ENCODE results near the gene AGO4. TPM values are rescaled to one million over a fixed set of nuclear protein-coding genes. Genes with fewer than 3 reads are reported as not detected.

AGO4 gene
- total RNA-seq, 1 experiment from 2014 or later = 7.0 TPM

DNA sequence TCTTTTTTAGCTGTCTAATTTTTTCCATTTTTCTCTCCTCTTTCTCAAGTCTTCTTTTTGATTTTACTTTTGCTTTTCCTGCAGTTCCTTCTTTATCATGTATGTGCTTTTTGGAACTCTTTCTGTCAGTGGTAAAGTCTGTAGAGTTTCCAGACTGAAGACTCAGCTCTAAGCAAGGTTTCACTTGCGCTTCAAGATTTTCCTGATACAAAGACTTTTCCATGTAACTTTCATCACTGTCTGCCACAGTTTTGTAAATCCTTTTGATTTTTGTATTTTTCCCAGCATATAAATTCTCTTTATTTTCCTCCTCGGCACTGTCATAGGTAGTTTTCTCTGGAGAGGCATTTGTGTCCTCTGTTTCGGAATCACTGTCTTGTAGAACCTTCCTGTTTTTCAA is 43.5 kb upstream of the AGO4 start:
- CTCF ChIA-PET = no interaction called here
- Histone ChIP-seq H3K27ac (ENCODE audit: low read depth, low read length, poor library complexity, severe bottlenecking) (no peak overlapping the region), H3K9me3 (ENCODE audit: low read depth, low read length, poor library complexity, severe bottlenecking) (no peaks in the 10 kb centered on the region)

GRCh38 chr1:35768350-35769187 is 39.2 kb upstream of the AGO4 start:
- TF ChIP-seq CTCF (conservative IDR thresholded peaks at IDR 0.05; ENCODE audit: low read depth, low read length) = no peak
- TF ChIP-seq EZH2 (IDR thresholded peaks at IDR 0.05; ENCODE audit: borderline replicate concordance, low read depth, low read length, poor library complexity, severe bottlenecking) = no peak
- POLR2A ChIA-PET (ENCODE audit: low non-redundant PET) = interaction anchor here (0.6 to 0.7 kb wide), 3 partner anchors 10 to 602 kb away, joined by 3 to 12 read pairs (median 6); no protein-coding TSS in a partner anchor
- TSS peak; percentile 43 for BruUV-seq (replicated peaks)
- Histone ChIP-seq H3K9me3 (ENCODE audit: low read depth, low read length, poor library complexity, severe bottlenecking) (no peaks in the 10 kb centered on the region), H3K4me1 (ENCODE audit: insufficient read depth, low read length, poor library complexity, severe bottlenecking) (peaks cover 3% of the 10 kb centered on the region), H3K36me3 (ENCODE audit: insufficient read depth, low read length, poor library complexity, severe bottlenecking) (peaks cover 20% of the 10 kb centered on the region), H3K27me3 (replicated peaks; ENCODE audit: insufficient read depth, low read depth, low read length, poor library complexity) (no peaks in the 10 kb centered on the region), H3K4me3 (ENCODE audit: low read depth, low read length, poor library complexity, severe bottlenecking) (peak overlapping the region; percentile 89), H3K27ac (ENCODE audit: low read depth, low read length, poor library complexity, severe bottlenecking) (peak overlapping the region; percentile 91)
- intact Hi-C loops (cut with micrococcal nuclease; ENCODE audit: unreplicated experiment) = no loop called here
- DNase-seq (ENCODE audit: low spot score) = peak; percentile 38
- CTCF ChIA-PET = interaction anchor here (0.6 to 1.7 kb wide), 3 partner anchors 37 to 318 kb away, joined by 3 to 5 read pairs (median 4); no protein-coding TSS in a partner anchor

More for the DNA sequence above, 43.5 kb upstream of the AGO4 start:
- Histone ChIP-seq H3K27me3 (replicated peaks; ENCODE audit: insufficient read depth, low read depth, low read length, poor library complexity) (no peaks in the 10 kb centered on the region), H3K36me3 (ENCODE audit: insufficient read depth, low read length, poor library complexity, severe bottlenecking) (peaks cover 61% of the 10 kb centered on the region), H3K4me1 (ENCODE audit: insufficient read depth, low read length, poor library complexity, severe bottlenecking) (peaks cover 3% of the 10 kb centered on the region), H3K4me3 (ENCODE audit: low read depth, low read length, poor library complexity, severe bottlenecking) (no peak overlapping the region)
- TSS peak; percentile 12 for BruUV-seq (replicated peaks)
- POLR2A ChIA-PET (ENCODE audit: low non-redundant PET) = no interaction called here
- intact Hi-C loops (cut with micrococcal nuclease; ENCODE audit: unreplicated experiment) = no loop called here
- no peak for DNase-seq (ENCODE audit: low spot score)
- TF ChIP-seq CTCF (conservative IDR thresholded peaks at IDR 0.05; ENCODE audit: low read depth, low read length) = no peak
- TF ChIP-seq EZH2 (IDR thresholded peaks at IDR 0.05; ENCODE audit: borderline replicate concordance, low read depth, low read length, poor library complexity, severe bottlenecking) = no peak

DNA sequence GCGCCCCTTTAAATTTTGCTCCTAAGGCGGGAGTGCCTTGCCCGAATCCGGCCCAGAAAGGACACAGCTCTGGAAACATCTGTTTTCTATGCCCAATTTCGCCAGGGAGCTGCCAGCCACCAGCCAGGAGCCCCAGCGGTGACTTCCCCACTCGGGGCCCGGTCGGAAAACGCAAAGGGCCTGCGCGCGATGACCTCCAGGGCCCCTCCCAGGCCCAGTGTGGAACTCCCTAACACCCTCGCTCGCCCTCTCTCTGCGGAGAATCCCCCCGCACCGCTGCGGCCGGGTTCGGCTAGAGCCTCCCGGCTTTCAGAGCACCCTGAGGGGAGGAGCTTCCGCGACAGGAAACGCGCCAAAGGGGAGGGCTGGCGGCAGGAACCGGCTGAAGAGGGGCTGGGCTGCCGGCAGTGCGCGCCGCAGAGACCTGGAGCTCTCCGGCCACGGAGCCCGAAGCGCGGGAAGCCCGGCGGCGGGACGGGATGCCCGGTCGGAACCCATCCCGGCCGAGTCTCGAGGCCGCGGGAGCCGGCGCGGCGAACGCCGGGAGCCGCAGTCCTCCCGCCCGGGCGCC is 38.5 kb upstream of the AGO4 start:
- CTCF ChIA-PET = interaction anchor here (0.8 to 1.7 kb wide), 4 partner anchors 42 to 567 kb away, joined by 3 to 5 read pairs (median 4); no protein-coding TSS in a partner anchor
- H3K27ac ChIP-seq (ENCODE audit: low read depth, low read length, poor library complexity, severe bottlenecking) = peak overlapping the region; percentile 91
- H3K9me3 ChIP-seq (ENCODE audit: low read depth, low read length, poor library complexity, severe bottlenecking) = no peaks in the 10 kb centered on the region
- peak; percentile 94 for DNase-seq (ENCODE audit: low spot score)
- H3K36me3 ChIP-seq (ENCODE audit: insufficient read depth, low read length, poor library complexity, severe bottlenecking) = peaks cover 14% of the 10 kb centered on the region
- POLR2A ChIA-PET (ENCODE audit: low non-redundant PET) = interaction anchor here (0.6 to 0.7 kb wide), 2 partner anchors 213 to 602 kb away, joined by 3 to 6 read pairs; no protein-coding TSS in a partner anchor
- intact Hi-C loops (cut with micrococcal nuclease; ENCODE audit: unreplicated experiment) = no loop called here
- H3K4me3 ChIP-seq (ENCODE audit: low read depth, low read length, poor library complexity, severe bottlenecking) = peak overlapping the region; percentile 89
- no TSS peak for BruUV-seq (replicated peaks)
- TF ChIP-seq EZH2 (IDR thresholded peaks at IDR 0.05; ENCODE audit: borderline replicate concordance, low read depth, low read length, poor library complexity, severe bottlenecking) (no peak), CTCF (conservative IDR thresholded peaks at IDR 0.05; ENCODE audit: low read depth, low read length) (peak; percentile 25; the same call in 1 of the 2 replicates)
- H3K27me3 ChIP-seq (replicated peaks; ENCODE audit: insufficient read depth, low read depth, low read length, poor library complexity) = no peaks in the 10 kb centered on the region
- H3K4me1 ChIP-seq (ENCODE audit: insufficient read depth, low read length, poor library complexity, severe bottlenecking) = peaks cover 2% of the 10 kb centered on the region

Data from A673 (cell line).